ENCODE results near the gene DYNLT3.

Gene DYNLT3

GRCh38 chrX:37834937-37835336 lies 12.4 kb downstream of the DYNLT3 start:
- TF ChIP-seq GABPA (IDR thresholded peaks at IDR 0.05; ENCODE audit: low read depth) (no peak), SPI1 (IDR thresholded peaks at IDR 0.05; ENCODE audit: borderline replicate concordance, low read depth) (no peak), POLR2AphosphoS5 (IDR thresholded peaks at IDR 0.05; ENCODE audit: low read depth) (no peak), CTCF (IDR thresholded peaks at IDR 0.05; ENCODE audit: insufficient read depth, low read length) (no peak)
- Histone ChIP-seq H3K27me3 (ENCODE audit: insufficient read depth, poor library complexity, severe bottlenecking) (no peaks in the 10 kb centered on the region), H3K4me3 (replicated peaks; ENCODE audit: insufficient read depth, low read length) (no peak overlapping the region), H3K27ac (replicated peaks) (no peak overlapping the region)
- DNase-seq (ENCODE audit: low read depth in 1 of 2, low spot score in 1 of 2), result no peak

GRCh38 chrX:37830371-37830770 lies 17.0 kb downstream of the DYNLT3 start:
- Histone ChIP-seq H3K27me3 (ENCODE audit: insufficient read depth, poor library complexity, severe bottlenecking) (no peaks in the 10 kb centered on the region), H3K27ac (replicated peaks) (no peak overlapping the region), H3K4me3 (replicated peaks; ENCODE audit: insufficient read depth, low read length) (no peak overlapping the region)
- TF ChIP-seq GABPA (IDR thresholded peaks at IDR 0.05; ENCODE audit: low read depth) (no peak), SPI1 (IDR thresholded peaks at IDR 0.05; ENCODE audit: borderline replicate concordance, low read depth) (no peak), REST (IDR thresholded peaks at IDR 0.05; ENCODE audit: insufficient replicate concordance, low read depth) (no peak), POLR2AphosphoS5 (IDR thresholded peaks at IDR 0.05; ENCODE audit: low read depth) (no peak), CTCF (IDR thresholded peaks at IDR 0.05; ENCODE audit: insufficient read depth, low read length) (no peak)
- DNase-seq (ENCODE audit: low read depth in 1 of 2, low spot score in 1 of 2), result no peak

- no peak for DNase-seq (ENCODE audit: low read depth in 1 of 2, low spot score in 1 of 2)
- H3K4me3 ChIP-seq (replicated peaks; ENCODE audit: insufficient read depth, low read length), result no peak overlapping the region
- H3K27ac ChIP-seq (replicated peaks), result no peak overlapping the region
- H3K27me3 ChIP-seq (ENCODE audit: insufficient read depth, poor library complexity, severe bottlenecking), result no peaks in the 10 kb centered on the region
- TF ChIP-seq GABPA (IDR thresholded peaks at IDR 0.05; ENCODE audit: low read depth) (no peak), REST (IDR thresholded peaks at IDR 0.05; ENCODE audit: insufficient replicate concordance, low read depth) (no peak), CTCF (IDR thresholded peaks at IDR 0.05; ENCODE audit: insufficient read depth, low read length) (no peak), POLR2AphosphoS5 (IDR thresholded peaks at IDR 0.05; ENCODE audit: low read depth) (no peak), SPI1 (IDR thresholded peaks at IDR 0.05; ENCODE audit: borderline replicate concordance, low read depth) (no peak)
Observed at GRCh38 chrX:37829721-37830120, 17.6 kb downstream of the DYNLT3 start.

GRCh38 chrX:37825215-37825842 lies 22.0 kb downstream of the DYNLT3 start:
- peak; percentile 72 for TF ChIP-seq CTCF (IDR thresholded peaks at IDR 0.05; ENCODE audit: insufficient read depth, low read length)
- no peak for TF ChIP-seq POLR2AphosphoS5 (IDR thresholded peaks at IDR 0.05; ENCODE audit: low read depth)
- Histone ChIP-seq H3K27me3 (ENCODE audit: insufficient read depth, poor library complexity, severe bottlenecking) (no peaks in the 10 kb centered on the region), H3K4me3 (replicated peaks; ENCODE audit: insufficient read depth, low read length) (no peak overlapping the region), H3K27ac (replicated peaks) (peak overlapping the region; percentile 42; the same call in 1 of the 2 replicates)
- peak in 1 of 2 experiments; percentile 71 for DNase-seq (ENCODE audit: low read depth in 1 of 2, low spot score in 1 of 2)
